ENCODE results near the gene H2AZ2.

GRCh38 chr7:44894888-44895580 lies 47.1 kb upstream of the H2AZ2 start:
- no peak for TF ChIP-seq CTCF (IDR thresholded peaks at IDR 0.05; ENCODE audit: borderline replicate concordance, extremely low read depth, low read length, poor library complexity, severe bottlenecking)
- no peak for TF ChIP-seq EZH2 (IDR thresholded peaks at IDR 0.05; ENCODE audit: borderline replicate concordance, low read depth, low read length, severe bottlenecking)

All from DND-41 (cell line).